ENCODE measurements around the gene FANCC. TPM values are rescaled to one million over a fixed set of nuclear protein-coding genes. Genes with fewer than 3 reads are reported as not detected.

The FANCC gene
- total RNA-seq, 1 donor from 2014 or later = 22.9 TPM

- DNase-seq = no peak
- H3K36me3 Mint-ChIP-seq (ENCODE audit: unreplicated experiment) = peaks cover 4% of the 10 kb centered on the region
- H3K4me1 Mint-ChIP-seq (ENCODE audit: low read depth, unreplicated experiment) = peaks cover 41% of the 10 kb centered on the region
- H3K9me3 Mint-ChIP-seq (ENCODE audit: unreplicated experiment) = peaks cover 10% of the 10 kb centered on the region
- H3K27ac Mint-ChIP-seq (ENCODE audit: unreplicated experiment) = no peak overlapping the region
- H3K27me3 Mint-ChIP-seq (ENCODE audit: unreplicated experiment) = peaks cover 3% of the 10 kb centered on the region
- TF ChIP-seq CTCF (IDR thresholded peaks at IDR 0.05; ENCODE audit: partially characterized antibody, unreplicated experiment) = no peak
- H3K4me3 Mint-ChIP-seq (ENCODE audit: unreplicated experiment) = no peak overlapping the region
Measured at GRCh38 chr9:95266649-95267048, 50.9 kb downstream of the FANCC start.

GRCh38 chr9:95265960-95266359 is 51.5 kb downstream of the FANCC start:
- no peaks in the 10 kb centered on the region for H3K36me3 Mint-ChIP-seq (ENCODE audit: unreplicated experiment)
- peaks cover 8% of the 10 kb centered on the region for H3K9me3 Mint-ChIP-seq (ENCODE audit: unreplicated experiment)
- H3K4me1 Mint-ChIP-seq (ENCODE audit: low read depth, unreplicated experiment) = peaks cover 39% of the 10 kb centered on the region
- TF ChIP-seq CTCF (IDR thresholded peaks at IDR 0.05; ENCODE audit: partially characterized antibody, unreplicated experiment) = no peak
- H3K27ac Mint-ChIP-seq (ENCODE audit: unreplicated experiment) = no peak overlapping the region
- no peak overlapping the region for H3K4me3 Mint-ChIP-seq (ENCODE audit: unreplicated experiment)
- H3K27me3 Mint-ChIP-seq (ENCODE audit: unreplicated experiment) = peaks cover 3% of the 10 kb centered on the region
- no peak for DNase-seq

- Mint-ChIP-seq H3K9me3 (ENCODE audit: unreplicated experiment) (peaks cover 6% of the 10 kb centered on the region), H3K27me3 (ENCODE audit: unreplicated experiment) (peaks cover 1% of the 10 kb centered on the region), H3K4me3 (ENCODE audit: unreplicated experiment) (no peak overlapping the region), H3K27ac (ENCODE audit: unreplicated experiment) (no peak overlapping the region), H3K36me3 (ENCODE audit: unreplicated experiment) (no peaks in the 10 kb centered on the region), H3K4me1 (ENCODE audit: low read depth, unreplicated experiment) (peaks cover 33% of the 10 kb centered on the region)
- no peak for DNase-seq
- no peak for TF ChIP-seq CTCF (IDR thresholded peaks at IDR 0.05; ENCODE audit: partially characterized antibody, unreplicated experiment)
Measured at GRCh38 chr9:95264954-95265615, 52.4 kb downstream of the FANCC start.

GRCh38 chr9:95261890-95262289 is 55.6 kb downstream of the FANCC start:
- TF ChIP-seq CTCF (IDR thresholded peaks at IDR 0.05; ENCODE audit: partially characterized antibody, unreplicated experiment) = no peak
- peaks cover 13% of the 10 kb centered on the region for H3K4me1 Mint-ChIP-seq (ENCODE audit: low read depth, unreplicated experiment)
- no peaks in the 10 kb centered on the region for H3K36me3 Mint-ChIP-seq (ENCODE audit: unreplicated experiment)
- H3K27ac Mint-ChIP-seq (ENCODE audit: unreplicated experiment) = no peak overlapping the region
- DNase-seq = no peak
- H3K4me3 Mint-ChIP-seq (ENCODE audit: unreplicated experiment) = no peak overlapping the region
- H3K9me3 Mint-ChIP-seq (ENCODE audit: unreplicated experiment) = no peaks in the 10 kb centered on the region
- H3K27me3 Mint-ChIP-seq (ENCODE audit: unreplicated experiment) = no peaks in the 10 kb centered on the region

GRCh38 chr9:95250462-95251221 is 66.9 kb downstream of the FANCC start:
- no peak overlapping the region for H3K4me3 Mint-ChIP-seq (ENCODE audit: unreplicated experiment)
- H3K9me3 Mint-ChIP-seq (ENCODE audit: unreplicated experiment) = no peaks in the 10 kb centered on the region
- H3K4me1 Mint-ChIP-seq (ENCODE audit: low read depth, unreplicated experiment) = peaks cover 11% of the 10 kb centered on the region
- TF ChIP-seq CTCF (IDR thresholded peaks at IDR 0.05; ENCODE audit: partially characterized antibody, unreplicated experiment) = no peak
- peak overlapping the region; percentile 29 for H3K27ac Mint-ChIP-seq (ENCODE audit: unreplicated experiment)
- H3K27me3 Mint-ChIP-seq (ENCODE audit: unreplicated experiment) = no peaks in the 10 kb centered on the region
- DNase-seq = no peak
- peaks cover 2% of the 10 kb centered on the region for H3K36me3 Mint-ChIP-seq (ENCODE audit: unreplicated experiment)
